ENCODE results near the gene MVK.

DNA sequence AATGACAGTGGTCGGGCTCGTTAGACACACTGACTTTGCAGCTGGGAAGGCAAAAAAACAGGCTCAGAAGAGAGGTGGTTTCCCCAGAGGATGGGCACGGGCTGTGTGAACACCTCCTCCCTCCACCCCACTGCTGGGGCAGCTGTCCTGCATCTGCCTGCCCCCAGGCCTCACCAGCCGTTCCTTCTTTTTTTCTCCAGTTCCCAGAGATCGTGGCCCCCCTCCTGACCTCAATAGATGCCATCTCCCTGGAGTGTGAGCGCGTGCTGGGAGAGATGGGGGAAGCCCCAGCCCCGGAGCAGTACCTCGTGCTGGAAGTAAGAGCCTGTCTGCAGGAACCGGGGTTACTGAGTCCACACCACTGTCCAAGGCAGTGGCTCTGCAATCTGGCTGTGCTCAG is 17.4 kb downstream of the MVK start:
- no peak for TF ChIP-seq POLR2A (IDR thresholded peaks at IDR 0.05)
- TF ChIP-seq, protein P1, sequence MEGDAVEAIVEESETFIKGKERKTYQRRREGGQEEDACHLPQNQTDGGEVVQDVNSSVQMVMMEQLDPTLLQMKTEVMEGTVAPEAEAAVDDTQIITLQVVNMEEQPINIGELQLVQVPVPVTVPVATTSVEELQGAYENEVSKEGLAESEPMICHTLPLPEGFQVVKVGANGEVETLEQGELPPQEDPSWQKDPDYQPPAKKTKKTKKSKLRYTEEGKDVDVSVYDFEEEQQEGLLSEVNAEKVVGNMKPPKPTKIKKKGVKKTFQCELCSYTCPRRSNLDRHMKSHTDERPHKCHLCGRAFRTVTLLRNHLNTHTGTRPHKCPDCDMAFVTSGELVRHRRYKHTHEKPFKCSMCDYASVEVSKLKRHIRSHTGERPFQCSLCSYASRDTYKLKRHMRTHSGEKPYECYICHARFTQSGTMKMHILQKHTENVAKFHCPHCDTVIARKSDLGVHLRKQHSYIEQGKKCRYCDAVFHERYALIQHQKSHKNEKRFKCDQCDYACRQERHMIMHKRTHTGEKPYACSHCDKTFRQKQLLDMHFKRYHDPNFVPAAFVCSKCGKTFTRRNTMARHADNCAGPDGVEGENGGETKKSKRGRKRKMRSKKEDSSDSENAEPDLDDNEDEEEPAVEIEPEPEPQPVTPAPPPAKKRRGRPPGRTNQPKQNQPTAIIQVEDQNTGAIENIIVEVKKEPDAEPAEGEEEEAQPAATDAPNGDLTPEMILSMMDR (IDR thresholded peaks at IDR 0.05) = no peak

Measured in right lobe of liver (tissue), 4 donors.